ENCODE measurements around the gene NPM3. TPM values are rescaled to one million over a fixed set of nuclear protein-coding genes. Genes with fewer than 3 reads are reported as not detected.

The NPM3 gene
- total RNA-seq, 1 experiment from 2014 or later: 80.7 TPM

DNA sequence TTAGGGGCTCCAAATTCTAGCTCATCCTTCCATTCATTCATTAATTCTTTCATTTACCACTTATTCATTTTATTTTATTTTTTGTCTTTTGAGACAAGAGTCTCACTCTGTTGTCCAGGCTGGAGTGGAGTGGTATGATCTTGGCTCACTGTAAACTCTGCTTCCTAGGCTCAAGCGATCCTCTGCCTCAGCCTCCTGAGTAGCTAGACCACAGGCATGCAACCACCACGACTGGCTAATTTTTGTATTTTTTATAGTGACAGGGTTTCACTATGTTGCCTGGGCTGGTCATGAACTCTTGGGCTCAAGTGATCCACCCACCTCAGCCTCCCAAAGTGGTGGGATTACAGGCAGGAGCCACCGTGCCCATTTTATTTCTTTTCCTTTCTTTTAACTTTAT lies 39.0 kb downstream of the NPM3 start:
- H3K4me3 ChIP-seq: no peak overlapping the region
- H3K27me3 ChIP-seq (replicated peaks): no peaks in the 10 kb centered on the region
- H3K4me1 ChIP-seq (replicated peaks): no peaks in the 10 kb centered on the region
- H3K36me3 ChIP-seq: no peaks in the 10 kb centered on the region
- no peak overlapping the region for H3K27ac ChIP-seq
- H3K9me3 ChIP-seq (replicated peaks): no peaks in the 10 kb centered on the region
- no peak for DNase-seq (ENCODE audit: low read depth in 1 of 2, low spot score in 2 of 2)

DNA sequence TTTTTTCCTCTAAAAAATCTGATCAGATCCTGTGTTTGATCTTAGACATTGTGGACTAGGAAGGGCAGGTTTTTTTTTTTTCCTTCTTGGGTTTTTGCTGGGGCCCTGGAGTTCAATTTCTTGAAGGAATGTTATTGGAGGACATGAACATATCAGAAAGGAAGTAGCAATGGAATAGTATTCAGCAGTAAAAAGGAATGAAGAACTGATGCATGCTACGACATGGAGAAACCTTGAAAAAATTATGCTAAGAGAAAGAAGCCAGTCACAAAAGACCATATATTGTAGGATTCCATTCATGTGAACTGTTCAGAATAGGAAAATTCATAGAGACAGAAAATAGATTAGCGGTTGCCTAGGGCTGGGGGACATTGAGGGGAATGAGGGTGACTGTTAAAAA lies 41.3 kb downstream of the NPM3 start:
- Histone ChIP-seq H3K4me3 (no peak overlapping the region), H3K27ac (no peak overlapping the region), H3K36me3 (no peaks in the 10 kb centered on the region), H3K27me3 (replicated peaks) (no peaks in the 10 kb centered on the region), H3K4me1 (replicated peaks) (no peaks in the 10 kb centered on the region), H3K9me3 (replicated peaks) (no peaks in the 10 kb centered on the region)
- DNase-seq (ENCODE audit: low read depth in 1 of 2, low spot score in 2 of 2): no peak

DNA sequence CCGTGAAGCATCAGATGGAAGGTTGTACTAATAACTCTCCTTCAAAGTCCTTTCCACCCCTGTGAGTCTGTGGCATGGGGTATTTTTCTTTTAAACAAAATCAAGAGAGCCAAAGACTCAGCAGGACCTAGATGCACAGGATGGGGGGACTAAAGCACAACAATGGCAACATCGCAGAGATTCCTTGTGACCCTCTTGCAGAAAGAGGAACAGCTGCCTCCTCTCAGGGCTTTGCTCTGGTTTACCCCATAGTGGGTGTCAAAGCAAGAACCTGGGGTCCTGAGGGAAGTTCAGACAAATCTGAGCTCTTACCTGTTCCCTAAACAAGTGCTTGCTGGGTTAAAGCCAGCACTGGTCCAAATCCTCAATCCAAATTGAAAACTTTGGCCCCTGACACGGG lies 46.6 kb downstream of the NPM3 start:
- Histone ChIP-seq H3K27me3 (replicated peaks) (peaks cover 22% of the 10 kb centered on the region), H3K9me3 (replicated peaks) (no peaks in the 10 kb centered on the region), H3K27ac (no peak overlapping the region), H3K36me3 (no peaks in the 10 kb centered on the region), H3K4me1 (replicated peaks) (no peaks in the 10 kb centered on the region), H3K4me3 (no peak overlapping the region)
- DNase-seq (ENCODE audit: low read depth in 1 of 2, low spot score in 2 of 2): no peak

DNA sequence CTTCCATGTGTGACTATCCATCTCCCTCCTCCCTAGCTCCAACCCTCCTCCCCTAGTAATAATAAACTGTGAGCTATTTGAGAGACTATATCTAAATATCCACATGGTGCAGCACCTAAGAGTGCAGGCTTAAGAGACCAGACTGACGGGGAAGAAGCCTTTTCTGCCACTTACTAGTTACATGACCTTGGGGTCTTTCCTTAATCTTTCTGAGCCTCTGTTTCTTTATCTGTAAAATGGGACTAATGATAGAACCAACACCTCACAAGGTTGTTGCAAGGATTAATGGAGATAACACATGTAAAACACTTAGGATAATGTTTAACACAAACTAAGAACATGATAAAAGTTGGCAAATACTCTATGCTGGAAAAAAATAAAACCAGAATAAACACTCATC lies 51.1 kb downstream of the NPM3 start:
- Histone ChIP-seq H3K4me1 (replicated peaks) (no peaks in the 10 kb centered on the region), H3K9me3 (replicated peaks) (no peaks in the 10 kb centered on the region), H3K27ac (no peak overlapping the region), H3K36me3 (no peaks in the 10 kb centered on the region), H3K27me3 (replicated peaks) (peaks cover 25% of the 10 kb centered on the region), H3K4me3 (no peak overlapping the region)
- DNase-seq (ENCODE audit: low read depth in 1 of 2, low spot score in 2 of 2): no peak

Other genes with a start within 250 kb of the NPM3 start
- gene POLL, start 195.2 kb downstream of the NPM3 start, total RNA-seq (2014; rRNA removed; shearing (Covaris generic)): 7.2 and 9.8 TPM in 2 replicates
- gene DPCD, start 195.1 kb downstream of the NPM3 start, total RNA-seq (2014; rRNA removed; shearing (Covaris generic)): 34.8 and 60.6 TPM in 2 replicates
- gene FBXW4, start 88.3 kb downstream of the NPM3 start, total RNA-seq (2014; rRNA removed; shearing (Covaris generic)): 14.1 and 14.2 TPM in 2 replicates
- not detected in 2 replicates for gene FGF8, start 7.3 kb downstream of the NPM3 start, total RNA-seq (2014; rRNA removed; shearing (Covaris generic))
- 65.6 and 69.3 TPM in 2 replicates for gene OGA, start 35.0 kb upstream of the NPM3 start, total RNA-seq (2014; rRNA removed; shearing (Covaris generic))
- gene KCNIP2, start 60.4 kb upstream of the NPM3 start, total RNA-seq (2014; rRNA removed; shearing (Covaris generic)): 0.58 TPM in 1 of 2 replicates, not detected in the other

Data from SJSA1 (cell line).